Sigmoid colon (tissue), 4 donors: ENCODE measurements around the gene DACH1.

Experiments used
- CTCF ChIP-seq, 4 experiments: fragments of 450-650 bp in 3 of 4; fragments of 200-600 bp in 1 of 4; IDR thresholded peaks; one replicate each; pipeline ENCODE4 v1.5.1; 2016 to 2019; ENCODE audit warnings: antibody characterized with exemption in 4 of 4, mild to moderate bottlenecking in 3 of 4, moderate library complexity in 2 of 4
- POLR2A ChIP-seq, 2 donors: fragments of 450-650 bp; IDR thresholded peaks; one replicate each; pipeline ENCODE4 v1.6.1; 2016; ENCODE audit warnings: antibody characterized with exemption in 2 of 2, mild to moderate bottlenecking in 2 of 2, moderate library complexity in 2 of 2
- POLR2AphosphoS5 ChIP-seq, 4 donors: sonication (generic); formaldehyde crosslinking; IDR thresholded peaks; one replicate each; pipeline ENCODE4 v1.6.1; 2017; ENCODE audit warnings: antibody characterized with exemption in 4 of 4

- TF ChIP-seq POLR2AphosphoS5 (IDR thresholded peaks at IDR 0.05) (no peak), CTCF (IDR thresholded peaks at IDR 0.05) (no peak), POLR2A (IDR thresholded peaks at IDR 0.05) (no peak)
These were observed 223.6 kb downstream of the DACH1 start for GRCh38 chr13:71643448-71643860.
